Keratinocyte (primary cell): ENCODE results near the gene QRICH1.

Source experiments
- EZH2 ChIP-seq: IDR thresholded peaks from one replicate; pipeline ENCODE4 v1.6.1; 2012; ENCODE audit warnings: inconsistent platforms, mild to moderate bottlenecking, low read length, moderate library complexity
- TF ChIP-seq, protein P1 (sequence below), 3 experiments: IDR thresholded peaks in 1 of 3; conservative IDR thresholded peaks in 1 of 3; optimal IDR thresholded peaks in 1 of 3; 2 replicates in 2 of 3; 3 replicates in 1 of 3; pipeline versions ENCODE3 to v1.5.1; 2011; ENCODE audit warnings: low read length in 3 of 3, mild to moderate bottlenecking in 3 of 3, moderate library complexity in 2 of 3, control low read depth in 1 of 3, inconsistent platforms in 1 of 3; ENCODE audit not compliant: insufficient read depth in 2 of 3; ENCODE audit errors: extremely low read depth in 1 of 3

- TF ChIP-seq, protein P1, sequence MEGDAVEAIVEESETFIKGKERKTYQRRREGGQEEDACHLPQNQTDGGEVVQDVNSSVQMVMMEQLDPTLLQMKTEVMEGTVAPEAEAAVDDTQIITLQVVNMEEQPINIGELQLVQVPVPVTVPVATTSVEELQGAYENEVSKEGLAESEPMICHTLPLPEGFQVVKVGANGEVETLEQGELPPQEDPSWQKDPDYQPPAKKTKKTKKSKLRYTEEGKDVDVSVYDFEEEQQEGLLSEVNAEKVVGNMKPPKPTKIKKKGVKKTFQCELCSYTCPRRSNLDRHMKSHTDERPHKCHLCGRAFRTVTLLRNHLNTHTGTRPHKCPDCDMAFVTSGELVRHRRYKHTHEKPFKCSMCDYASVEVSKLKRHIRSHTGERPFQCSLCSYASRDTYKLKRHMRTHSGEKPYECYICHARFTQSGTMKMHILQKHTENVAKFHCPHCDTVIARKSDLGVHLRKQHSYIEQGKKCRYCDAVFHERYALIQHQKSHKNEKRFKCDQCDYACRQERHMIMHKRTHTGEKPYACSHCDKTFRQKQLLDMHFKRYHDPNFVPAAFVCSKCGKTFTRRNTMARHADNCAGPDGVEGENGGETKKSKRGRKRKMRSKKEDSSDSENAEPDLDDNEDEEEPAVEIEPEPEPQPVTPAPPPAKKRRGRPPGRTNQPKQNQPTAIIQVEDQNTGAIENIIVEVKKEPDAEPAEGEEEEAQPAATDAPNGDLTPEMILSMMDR (optimal IDR thresholded peaks at IDR 0.05 in 1 of 3, IDR thresholded peaks at IDR 0.05 in 1 of 3, conservative IDR thresholded peaks at IDR 0.05 in 1 of 3; ENCODE audit: extremely low read depth in 1 of 3, insufficient read depth in 2 of 3, low read length in 3 of 3) = no peak
- no peak for TF ChIP-seq EZH2
These were observed 75.7 kb downstream of the QRICH1 start, which contains the start of gene DALRD3 for GRCh38 chr3:49017971-49018706.
